H1 (cell line): ENCODE data around the gene TSPAN9. TPM values are rescaled to one million over a fixed set of nuclear protein-coding genes. Genes with fewer than 3 reads are reported as not detected.

Experiments used
- CTCF ChIA-PET: fragments of 300-600 bp; sonication (Branson Sonifier 250); formaldehyde crosslinking; loops from one replicate; lab custom pipeline; 2021; ENCODE audit not compliant: partially characterized antibody; lab: Charles Lee
- POLR2A ChIA-PET: fragments of 300-600 bp; sonication (Branson Sonifier 250); formaldehyde crosslinking; loops from one replicate; lab custom pipeline; 2021; ENCODE audit warnings: inconsistent platforms; ENCODE audit not compliant: partially characterized antibody; lab: Charles Lee
- DNase-seq, 2 experiments: peaks; one replicate each; pipeline versions ENCODE4 v3.0.0 to v3.0.0-alpha.2; 2010 to 2022; ENCODE audit warnings: low spot score in 2 of 2, low read depth in 1 of 2, mixed read lengths in 1 of 2
- FAIRE-seq: peaks from 2 replicates; lab custom pipeline; 2011; peaks lifted over from hg19 to GRCh38; lab: Jason Lieb, UNC
- H2AFZ ChIP-seq: 2 replicates; pipeline ENCODE4 v1.8.1; 2012; ENCODE audit warnings: low read length, inconsistent platforms
- H2AK5ac ChIP-seq: 2 replicates; pipeline ENCODE4 v1.6.1; 2013; ENCODE audit warnings: low read depth, low read length
- H2BK120ac ChIP-seq: replicated peaks from 2 replicates; pipeline ENCODE3; 2013; ENCODE audit warnings: low read depth, low read length, inconsistent platforms
- H2BK12ac ChIP-seq: 2 replicates; pipeline ENCODE4 v1.6.1; 2013; ENCODE audit warnings: low read depth, low read length
- H2BK15ac ChIP-seq: 2 replicates; pipeline ENCODE4 v1.6.1; 2013; ENCODE audit warnings: low read length
- H2BK20ac ChIP-seq: 2 replicates; pipeline ENCODE4 v1.6.1; 2013; ENCODE audit warnings: low read length
- H2BK5ac ChIP-seq: 2 replicates; pipeline ENCODE4 v1.6.1; 2013; ENCODE audit warnings: low read depth, low read length
- H3K14ac ChIP-seq: 2 replicates; pipeline ENCODE4 v1.6.1; 2013; ENCODE audit warnings: inconsistent platforms; ENCODE audit not compliant: insufficient read length
- H3K18ac ChIP-seq: 2 replicates; pipeline ENCODE4 v1.6.1; 2013; ENCODE audit warnings: low read length; ENCODE audit errors: extremely low read depth
- H3K23ac ChIP-seq: 2 replicates; pipeline ENCODE4 v1.6.1; 2013; ENCODE audit warnings: inconsistent platforms; ENCODE audit not compliant: insufficient read length
- H3K23me2 ChIP-seq: 2 replicates; pipeline ENCODE4 v1.6.1; 2013; ENCODE audit warnings: low read depth, low read length
- H3K27ac ChIP-seq: 2 replicates; pipeline ENCODE4 v1.6.1; 2011; ENCODE audit warnings: low read depth, low read length, inconsistent platforms
- H3K27me3 ChIP-seq, 4 experiments: replicated peaks in 1 of 4; 1 replicate in 1 of 4; 2 replicates in 3 of 4; pipeline versions ENCODE4 v1.6.1 to v1.8.1; 2011 to 2013; ENCODE audit warnings: low read length in 3 of 4, mild to moderate bottlenecking in 3 of 4, inconsistent platforms in 2 of 4, mixed read lengths in 2 of 4, moderate library complexity in 1 of 4; ENCODE audit not compliant: control insufficient read depth in 3 of 4, insufficient read depth in 3 of 4; ENCODE audit errors: extremely low read depth in 1 of 4
- H3K36me3 ChIP-seq, 4 experiments: 2 replicates each; pipeline versions ENCODE4 v1.6.1 to v1.8.1; 2011 to 2013; ENCODE audit warnings: mild to moderate bottlenecking in 4 of 4, low read length in 3 of 4, moderate library complexity in 2 of 4, control low read depth in 1 of 4, inconsistent platforms in 1 of 4; ENCODE audit not compliant: insufficient read depth in 4 of 4, control insufficient read depth in 2 of 4
- H3K4ac ChIP-seq: replicated peaks from 2 replicates; pipeline ENCODE3; 2013; ENCODE audit warnings: low read length, low read depth, mixed read lengths, inconsistent platforms; ENCODE audit not compliant: insufficient read length
- H3K4me1 ChIP-seq, 4 experiments: replicated peaks in 1 of 4; 1 replicate in 1 of 4; 2 replicates in 3 of 4; pipeline versions ENCODE4 v1.6.1 to v1.8.1; 2011 to 2013; ENCODE audit warnings: low read length in 3 of 4, inconsistent platforms in 2 of 4, mixed read lengths in 1 of 4; ENCODE audit not compliant: insufficient read depth in 4 of 4, control insufficient read depth in 3 of 4
- H3K4me2 ChIP-seq, 2 experiments: 2 replicates each; pipeline versions ENCODE4 v1.6.1 to v1.8.1; 2011 to 2013; ENCODE audit warnings: low read depth in 2 of 2, low read length in 2 of 2, control low read depth in 1 of 2, inconsistent platforms in 1 of 2, mild to moderate bottlenecking in 1 of 2; ENCODE audit not compliant: insufficient read depth in 1 of 2
- H3K4me3 ChIP-seq, 4 experiments: fragments of 200-600, 300-600 bp in 1 of 4; sonication (generic), shearing (Covaris generic), sonication (Bioruptor Twin) in 1 of 4; 2 replicates each; pipeline versions ENCODE4 v1.5.1 to v1.8.1; 2011 to 2016; ENCODE audit warnings: low read length in 4 of 4, low read depth in 3 of 4, control low read depth in 2 of 4, inconsistent platforms in 2 of 4, mild to moderate bottlenecking in 2 of 4, mixed read lengths in 1 of 4, moderate library complexity in 1 of 4; ENCODE audit not compliant: insufficient read depth in 2 of 4; ENCODE audit errors: extremely low read depth in 1 of 4
- H3K56ac ChIP-seq: replicated peaks from 2 replicates; pipeline ENCODE3; 2013; ENCODE audit warnings: low read depth, mild to moderate bottlenecking, mixed read lengths, low read length, inconsistent platforms; ENCODE audit not compliant: insufficient read length
- H3K79me1 ChIP-seq: 2 replicates; pipeline ENCODE4 v1.6.1; 2013; ENCODE audit warnings: low read depth, low read length, control low read depth
- H3K79me2 ChIP-seq, 2 experiments: 2 replicates each; pipeline versions ENCODE4 v1.6.1 to v1.8.1; 2012 to 2013; ENCODE audit warnings: low read length in 2 of 2, mild to moderate bottlenecking in 2 of 2, inconsistent platforms in 1 of 2; ENCODE audit not compliant: insufficient read depth in 2 of 2, control insufficient read depth in 1 of 2
- H3K9ac ChIP-seq, 4 experiments: replicated peaks in 1 of 4; 1 replicate in 1 of 4; 2 replicates in 3 of 4; pipeline versions ENCODE4 v1.6.1 to v1.8.1; 2011 to 2013; ENCODE audit warnings: low read depth in 3 of 4, low read length in 3 of 4, control low read depth in 2 of 4, mild to moderate bottlenecking in 2 of 4, moderate library complexity in 2 of 4, inconsistent platforms in 1 of 4; ENCODE audit errors: extremely low read depth in 1 of 4
- H3K9me3 ChIP-seq, 2 experiments: 2 replicates each; pipeline versions ENCODE4 v1.6.1 to v1.8.1; 2012 to 2013; ENCODE audit warnings: mild to moderate bottlenecking in 2 of 2, moderate library complexity in 2 of 2, control low read depth in 1 of 2, inconsistent platforms in 1 of 2, low read depth in 1 of 2, low read length in 1 of 2, mixed read lengths in 1 of 2; ENCODE audit not compliant: insufficient read depth in 2 of 2
- H4K20me1 ChIP-seq, 2 experiments: replicated peaks in 1 of 2; 2 replicates each; pipeline versions ENCODE3 to v1.8.1; 2011 to 2013; ENCODE audit warnings: inconsistent platforms in 2 of 2, low read length in 2 of 2, mild to moderate bottlenecking in 1 of 2; ENCODE audit not compliant: insufficient read depth in 2 of 2, control insufficient read depth in 1 of 2
- H4K5ac ChIP-seq: 2 replicates; pipeline ENCODE4 v1.6.1; 2013; ENCODE audit warnings: low read length, low read depth, mixed read lengths, inconsistent platforms; ENCODE audit not compliant: insufficient read length
- H4K8ac ChIP-seq: 2 replicates; pipeline ENCODE4 v1.8.0; 2013; ENCODE audit warnings: mild to moderate bottlenecking, moderate library complexity, low read length, inconsistent platforms; ENCODE audit not compliant: insufficient read depth; ENCODE audit errors: extremely low read depth
- H4K91ac ChIP-seq: replicated peaks from 2 replicates; pipeline ENCODE3; 2013; ENCODE audit warnings: low read length, mixed read lengths, inconsistent platforms; ENCODE audit not compliant: insufficient read length
- ATF2 ChIP-seq: IDR thresholded peaks from 2 replicates; pipeline ENCODE4 v1.6.1; 2012; ENCODE audit warnings: low read length, inconsistent platforms
- CHD2 ChIP-seq: IDR thresholded peaks from 2 replicates; pipeline ENCODE4 v1.6.1; 2012; ENCODE audit warnings: low read length, improper control_type of control experiment
- FOSL1 ChIP-seq: IDR thresholded peaks from 2 replicates; pipeline ENCODE4 v1.6.1; 2011; ENCODE audit warnings: mild to moderate bottlenecking, low read depth, low read length, moderate library complexity; ENCODE audit not compliant: insufficient read depth
- KDM4A ChIP-seq: IDR thresholded peaks from one replicate; pipeline ENCODE4 v1.7.1; 2012; ENCODE audit warnings: low read depth, mild to moderate bottlenecking, moderate library complexity, low read length, inconsistent platforms; ENCODE audit not compliant: severe bottlenecking
- RBBP5 ChIP-seq: IDR thresholded peaks from 2 replicates; pipeline ENCODE4 v1.7.1; 2012; ENCODE audit warnings: low read depth, mild to moderate bottlenecking, inconsistent platforms, low read length, moderate library complexity, borderline replicate concordance
- RFX5 ChIP-seq: IDR thresholded peaks from 2 replicates; pipeline ENCODE4 v1.6.1; 2011; ENCODE audit warnings: low read depth, low read length, improper control_type of control experiment, borderline replicate concordance
- RNF2 ChIP-seq: fragments of 200-900, 300-1000 bp; sonication (generic); IDR thresholded peaks from 2 replicates; pipeline ENCODE4 v1.7.1; 2016; ENCODE audit warnings: borderline replicate concordance, low read depth, mild to moderate bottlenecking, antibody characterized with exemption, low read length; ENCODE audit not compliant: poor library complexity, severe bottlenecking; ENCODE audit errors: missing control alignments
- RXRA ChIP-seq: IDR thresholded peaks from 2 replicates; pipeline ENCODE4 v1.6.1; 2011; ENCODE audit warnings: low read depth, mild to moderate bottlenecking, low read length, moderate library complexity; ENCODE audit not compliant: insufficient read depth
- TAF1 ChIP-seq: IDR thresholded peaks from 2 replicates; pipeline ENCODE4 v1.6.1; 2011; ENCODE audit warnings: mild to moderate bottlenecking, low read depth, low read length
- USF2 ChIP-seq: IDR thresholded peaks from 2 replicates; pipeline ENCODE4 v1.6.1; 2011; ENCODE audit warnings: low read length, improper control_type of control experiment
- WGBS, 2 experiments: shearing (Covaris generic) in 1 of 2; methylation state at CpG; one replicate each; pipeline versions ENCODE4 v1.1.6 to v1.1.7; 2013 to 2015; ENCODE audit warnings: low lambda C conversion rate in 2 of 2, mixed read lengths in 2 of 2, inconsistent platforms in 1 of 2, low coverage in 1 of 2, missing lambda C conversion rate in 1 of 2; ENCODE audit not compliant: insufficient replicate concordance in 2 of 2, insufficient coverage in 1 of 2, insufficient read length in 1 of 2; ENCODE audit errors: extremely low coverage in 1 of 2, missing lambda C conversion rate in 1 of 2; 5-methylcytosine and 5-hydroxymethylcytosine counted together
- polyA plus RNA-seq, 7 experiments: library from polyadenylated mRNA; depleted of rRNA in 3 of 7; stranded (reverse) in 5 of 7; unstranded in 2 of 7; fragments of >200 nt in 5 of 7; fragments of 200-250 nt in 2 of 7; gene quantifications; 1 replicate in 5 of 7; 2 replicates in 1 of 7; 4 replicates in 1 of 7; pipeline versions ENCODE4 v1.2.1 to v1.2.3, GENCODE V29; 2011 to 2013; ENCODE audit warnings: missing spikeins in 2 of 7, mixed read lengths in 2 of 7
- total RNA-seq: library from RNA; stranded (reverse); fragmentation: NEBNext Ultra II Directional; extraction: Animal tissue kit (Norgen Biotek cat#: 25700); gene quantifications from 2 replicates; pipeline ENCODE4 v1.2.1, GENCODE V29; 2021

The TSPAN9 gene
- total and polyA plus RNA-seq, 2 of the 8 experiments (the other 6 are each of a cell fraction or from before 2014, with no cell fraction given): 11.5 to 29.1 TPM

GRCh38 chr12:3308063-3308462 lies 230.9 kb downstream of the TSPAN9 start:
- ChIA-PET POLR2A (no interaction called here), CTCF (interaction anchor here (0.7 to 1.8 kb wide), 3 partner anchors 149 to 461 kb away, joined by 3 to 4 read pairs (median 4); no protein-coding TSS in a partner anchor)
- Histone ChIP-seq H3K4me2 (no peak overlapping the region), H4K8ac (no peak overlapping the region), H3K18ac (no peak overlapping the region), H3K79me1 (no peaks in the 10 kb centered on the region), H3K23ac (no peak overlapping the region), H4K20me1 (no peaks in the 10 kb centered on the region), H2AK5ac (no peak overlapping the region), H2BK15ac (no peak overlapping the region), H3K4me3 (no peak overlapping the region), H3K79me2 (no peaks in the 10 kb centered on the region), H4K91ac (no peak overlapping the region), H3K36me3 (no peaks in the 10 kb centered on the region), H2BK12ac (no peak overlapping the region), H2AFZ (no peak overlapping the region), H2BK5ac (0 out of 2 replicates have a peak overlapping the region, but pooled peaks have one; percentile 18), H4K5ac (no peak overlapping the region), H2BK20ac (no peak overlapping the region), H3K4me1 (peaks cover 0 to 5% (median 2%) of the 10 kb centered on the region in 4 experiments; a peak in 3 of 7 replicates), H3K4ac (no peak overlapping the region), H3K14ac (no peak overlapping the region), H3K27me3 (no peaks in the 10 kb centered on the region; a peak in 2 of 7 replicates), H2BK120ac (no peak overlapping the region), H3K27ac (no peak overlapping the region), H3K23me2 (no peaks in the 10 kb centered on the region), H3K9ac (no peak overlapping the region), H3K56ac (no peak overlapping the region), H3K9me3 (no peaks in the 10 kb centered on the region)
- 81% methylated on average over 8 of the region's 8 CpGs; no CpG with 5 or more reads in 1 of the 2 experiments for WGBS, 2 experiments
- DNase-seq: no peak
- no peak for FAIRE-seq
- TF ChIP-seq RNF2: no peak
- no peak for TF ChIP-seq CHD2
- TF ChIP-seq RBBP5: no peak
- TF ChIP-seq TAF1: no peak
- TF ChIP-seq RXRA: no peak
- TF ChIP-seq KDM4A: no peak
- no peak for TF ChIP-seq RFX5
- TF ChIP-seq ATF2: no peak
- no peak for TF ChIP-seq FOSL1
- no peak for TF ChIP-seq USF2
